SU-DHL-6 (cell line): Measurements from ENCODE around the gene GABRB3.

Experiments
- CTCF ChIP-seq: fragments of 200-600 bp; sonication (generic); IDR thresholded peaks from one replicate; pipeline ENCODE4 v1.5.1; 2017; ENCODE audit warnings: antibody characterized with exemption, mild to moderate bottlenecking, low read length, moderate library complexity; ENCODE audit not compliant: insufficient read depth, poor library complexity, severe bottlenecking
- EZH2phosphoT487 ChIP-seq: fragments of 200-600 bp; sonication (generic), shearing (Covaris generic); conservative IDR thresholded peaks from 2 replicates; pipeline ENCODE4 v1.6.1; 2018; ENCODE audit warnings: mild to moderate bottlenecking, antibody characterized with exemption, low read length, moderate library complexity, mixed read lengths

- TF ChIP-seq EZH2phosphoT487 = no peak
- TF ChIP-seq CTCF = no peak
Measured at GRCh38 chr15:26679927-26680326, 92.9 kb downstream of the GABRB3 start.
